Subcutaneous adipose tissue (tissue), 4 donors: ENCODE data around the gene ZSWIM3. TPM values are rescaled to one million over a fixed set of nuclear protein-coding genes. Genes with fewer than 3 reads are reported as not detected.

Source experiments
- CTCF ChIP-seq: fragments of 450-650 bp; IDR thresholded peaks from one replicate; pipeline ENCODE4 v1.5.1; 2016; ENCODE audit warnings: low read depth, mild to moderate bottlenecking, control low read depth, antibody characterized with exemption, moderate library complexity
- total RNA-seq, 4 donors: library from RNA; depleted of rRNA; stranded (reverse); fragments of >200 nt; gene quantifications; one replicate each; pipeline ENCODE4 v1.1.0, GENCODE V29; 2016

Gene ZSWIM3
- total RNA-seq, 4 donors from 2014 or later = 2.1 to 4.4 (median 2.7) TPM

GRCh38 chr20:45826381-45827019, 30.9 kb upstream of the ZSWIM3 start:
- TF ChIP-seq CTCF = no peak

- no peak for TF ChIP-seq CTCF
These were observed 30.3 kb upstream of the ZSWIM3 start, which contains the start of gene TNNC2 for GRCh38 chr20:45827030-45827652. Gene TNNC2 (minus strand): TSS chr20:45827312. CDS start chr20:45827248, 64 bp downstream.

DNA sequence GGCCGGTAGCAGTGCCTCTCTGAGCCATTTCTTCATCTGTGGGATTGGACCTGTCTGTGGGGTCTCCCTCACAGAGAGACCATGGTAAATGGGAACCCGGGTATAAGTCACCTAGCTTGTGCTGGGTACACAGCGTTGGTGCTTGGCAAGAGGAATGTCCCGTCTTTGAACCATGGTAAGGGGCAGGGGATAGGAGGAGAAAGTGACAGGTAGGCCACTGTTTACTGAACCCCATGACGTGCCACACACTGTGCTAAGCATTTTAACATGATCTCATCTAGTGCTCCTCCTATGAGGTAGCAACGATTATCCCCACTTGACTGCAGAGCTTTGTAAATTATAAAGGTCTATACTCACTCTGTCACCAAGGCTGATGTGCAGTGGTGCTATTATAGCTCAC, 29.7 kb upstream of the ZSWIM3 start:
- TF ChIP-seq CTCF = no peak

GRCh38 chr20:45828589-45828988, 28.8 kb upstream of the ZSWIM3 start:
- TF ChIP-seq CTCF = no peak

DNA sequence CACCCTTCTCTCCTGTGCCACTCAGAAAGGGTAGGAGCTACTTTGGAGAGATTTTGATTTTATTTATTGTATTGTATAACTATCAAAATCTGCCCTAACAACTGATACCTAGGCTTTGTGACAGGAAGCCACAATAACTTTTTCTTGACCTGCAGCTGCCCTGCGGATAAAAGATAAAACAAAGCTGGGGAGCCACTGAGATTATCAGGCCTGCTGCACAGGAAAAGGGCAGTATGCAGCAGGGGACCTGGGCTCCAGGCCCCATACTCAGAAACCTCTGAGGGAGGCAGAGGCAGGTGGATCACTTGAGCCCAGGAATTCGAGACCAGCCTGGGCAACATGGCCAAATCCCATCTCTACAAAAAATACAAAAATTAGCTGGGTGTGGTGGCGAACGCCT, 24.8 kb upstream of the ZSWIM3 start:
- no peak for TF ChIP-seq CTCF

- no peak for TF ChIP-seq CTCF
These were observed 24.2 kb upstream of the ZSWIM3 start, which contains the start of gene SNX21 for GRCh38 chr20:45833030-45833882. Gene SNX21 (plus strand): TSS chr20:45833799. CDS start chr20:45833920, 121 bp downstream.
